Ammon's horn (tissue), 1 donor: ENCODE data around the gene PLCL2.

ENCODE experiments used
- DNase-seq: peaks from one replicate; pipeline ENCODE4 v3.0.0-alpha.2; 2016; ENCODE audit warnings: low spot score

Gene PLCL2

GRCh38 chr3:16893618-16894200 is 9.0 kb downstream of the PLCL2 start:
- no peak for DNase-seq

DNA sequence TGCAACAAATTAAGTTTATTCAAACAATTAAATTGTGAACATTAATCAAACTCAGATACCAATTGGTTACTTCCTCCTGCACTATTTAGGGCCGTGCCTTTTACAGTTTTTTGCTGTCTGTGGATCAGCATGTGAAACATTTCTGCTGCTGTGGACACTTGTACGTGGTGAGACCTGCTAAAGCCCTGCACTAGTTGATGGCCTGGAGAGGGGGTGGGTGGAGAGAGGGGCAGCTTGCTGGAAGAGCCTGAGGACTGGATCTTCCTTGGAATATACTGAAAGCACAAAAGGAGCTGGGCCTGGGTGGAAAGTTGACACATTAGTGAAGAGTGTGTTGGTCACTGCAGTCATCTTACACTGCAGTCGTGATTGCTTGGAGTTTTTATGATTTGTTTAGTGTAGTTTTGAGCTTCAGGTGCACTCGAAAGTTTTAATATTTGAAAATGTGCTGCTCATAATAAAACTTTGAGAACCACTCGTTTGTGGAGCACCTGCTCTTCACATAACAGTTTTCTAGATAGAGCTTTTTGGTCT is 11.4 kb downstream of the PLCL2 start:
- DNase-seq = no peak

- DNase-seq = no peak
These were observed 12.1 kb downstream of the PLCL2 start for GRCh38 chr3:16896820-16897219.

GRCh38 chr3:16897254-16897926 is 12.6 kb downstream of the PLCL2 start:
- no peak for DNase-seq

- no peak for DNase-seq
These were observed 14.0 kb downstream of the PLCL2 start for GRCh38 chr3:16898595-16899395.

GRCh38 chr3:16899919-16900318 is 15.2 kb downstream of the PLCL2 start:
- DNase-seq = no peak

- no peak for DNase-seq
These were observed 16.2 kb downstream of the PLCL2 start for GRCh38 chr3:16900779-16901440.

GRCh38 chr3:16904423-16905417 is 20.0 kb downstream of the PLCL2 start:
- no peak for DNase-seq

DNA sequence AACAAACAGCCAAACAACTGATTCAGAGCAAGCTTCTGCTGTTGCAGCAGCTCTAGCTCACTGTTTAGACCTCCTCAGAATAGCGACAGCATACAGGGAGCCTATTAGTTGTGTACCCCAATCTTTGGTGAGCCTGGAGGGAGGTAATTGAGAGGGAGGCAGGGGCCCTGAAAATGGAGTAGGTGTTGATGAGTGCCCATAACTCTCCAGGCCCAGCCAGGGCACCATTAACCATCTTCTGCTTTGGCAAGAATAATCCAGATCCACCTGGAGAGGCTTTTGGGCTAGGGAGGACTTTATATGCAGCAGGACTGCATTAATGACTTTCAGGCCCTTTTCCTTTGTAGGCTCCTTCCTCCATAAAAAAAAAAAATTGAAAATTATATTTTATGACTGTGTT is 20.9 kb downstream of the PLCL2 start:
- DNase-seq = no peak

GRCh38 chr3:16906682-16907081 is 21.9 kb downstream of the PLCL2 start:
- no peak for DNase-seq

DNA sequence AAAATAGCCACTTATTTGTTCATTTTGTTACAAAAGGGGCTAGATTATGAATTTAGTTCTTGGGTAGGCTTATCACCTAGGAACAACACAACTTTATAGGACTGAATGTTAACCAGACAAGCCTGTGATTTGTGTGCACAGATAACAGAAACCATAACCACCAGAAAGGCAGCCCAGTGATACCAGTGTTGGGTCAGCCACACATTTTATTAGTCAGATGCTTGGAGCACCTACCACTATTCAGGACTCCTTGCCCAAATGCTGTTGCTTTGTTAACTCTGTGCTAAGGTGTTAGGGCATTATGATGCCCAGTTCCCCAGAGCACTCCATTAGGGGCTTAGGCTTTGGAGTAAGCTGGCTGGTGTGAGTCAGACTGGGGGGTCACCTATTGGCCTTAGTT is 22.5 kb downstream of the PLCL2 start:
- DNase-seq = no peak

- DNase-seq = no peak
These were observed 23.5 kb downstream of the PLCL2 start for GRCh38 chr3:16908016-16908807.

- DNase-seq = no peak
These were observed 24.1 kb downstream of the PLCL2 start for GRCh38 chr3:16908896-16909295.

GRCh38 chr3:16909802-16910201 is 25.0 kb downstream of the PLCL2 start:
- DNase-seq = no peak

GRCh38 chr3:16910207-16910606 is 25.5 kb downstream of the PLCL2 start:
- no peak for DNase-seq

DNA sequence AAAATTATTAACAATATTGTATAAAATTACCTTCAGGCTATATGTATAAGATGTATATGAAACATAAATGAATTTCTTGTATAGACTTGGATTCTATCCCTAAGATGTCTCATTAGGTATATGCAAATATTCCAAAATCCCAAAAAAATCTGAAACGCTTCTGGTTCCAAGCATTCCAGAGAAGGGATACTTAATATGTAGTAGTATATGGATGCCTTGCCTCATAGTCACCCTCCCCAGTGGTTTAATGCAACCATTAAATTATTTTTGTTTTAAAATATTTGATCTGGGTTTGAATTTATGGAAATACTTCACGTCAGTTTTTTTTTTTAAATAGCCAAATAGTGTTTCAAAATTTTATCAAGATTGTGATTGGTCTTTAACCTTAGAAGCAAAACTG is 27.2 kb downstream of the PLCL2 start:
- DNase-seq = no peak

DNA sequence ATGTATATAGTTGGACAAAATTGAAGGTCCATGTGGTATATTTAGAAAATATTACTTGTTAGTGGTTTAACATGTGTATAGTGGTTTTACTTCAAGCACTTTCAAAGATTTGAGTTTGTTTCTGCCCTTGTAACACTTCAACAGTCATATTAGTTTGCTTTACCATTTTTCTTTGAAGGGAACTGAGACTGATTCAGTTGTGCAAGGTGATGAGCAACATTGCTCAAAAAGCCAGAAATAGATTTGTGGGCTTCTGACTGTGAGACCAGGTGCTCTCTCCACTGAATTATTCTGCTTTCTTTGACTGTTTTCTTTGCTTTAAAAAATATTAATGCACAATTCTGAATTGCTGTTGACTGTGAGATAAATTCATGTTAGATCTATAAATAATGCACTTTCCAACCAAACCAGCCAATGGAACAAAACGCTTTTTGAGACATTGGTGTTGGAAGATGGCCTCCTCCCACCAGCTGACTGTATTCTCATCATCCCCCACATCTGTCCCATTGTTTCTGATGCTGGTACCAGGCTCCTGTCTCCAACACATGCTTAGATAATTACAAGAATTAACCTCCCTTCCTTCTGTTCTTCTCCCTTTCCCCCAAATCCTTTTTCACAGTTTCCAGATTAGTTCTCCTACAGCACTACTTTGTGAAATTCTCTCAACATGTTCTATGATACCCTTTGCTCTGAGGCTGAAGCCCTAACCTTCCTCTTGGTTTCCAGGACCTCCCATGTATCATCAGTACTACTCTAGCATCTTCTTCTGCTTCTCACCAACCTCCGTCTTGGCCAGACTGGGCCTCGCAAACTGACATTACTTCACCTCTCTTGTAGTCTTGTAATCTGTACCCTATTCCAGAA is 27.9 kb downstream of the PLCL2 start:
- DNase-seq = no peak

GRCh38 chr3:16913264-16913580 is 28.5 kb downstream of the PLCL2 start:
- no peak for DNase-seq

DNA sequence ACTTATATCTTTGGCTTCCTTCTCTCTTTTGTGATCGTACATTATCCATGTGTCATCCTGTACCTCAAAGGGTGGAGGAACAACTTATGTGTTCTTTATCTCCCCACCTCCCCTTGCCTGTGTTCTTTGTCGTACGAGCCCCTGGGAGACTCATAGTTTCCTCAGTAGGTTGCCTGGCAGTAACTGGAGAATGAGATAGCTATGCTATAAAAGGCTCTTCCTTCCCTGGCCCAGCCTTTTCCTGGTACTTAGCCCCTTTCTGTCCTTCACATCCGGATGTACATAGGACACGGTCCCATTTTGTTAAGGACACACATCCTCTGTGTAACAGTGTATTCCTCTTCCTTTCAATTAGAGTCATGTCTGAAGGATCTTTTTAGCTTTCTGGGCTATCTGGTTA is 32.1 kb downstream of the PLCL2 start:
- DNase-seq = no peak
